Breast epithelium (tissue), 3 donors: Measurements from ENCODE around the gene ATP10B.
"Not testable (repeated sequence)": the region's sequence is repeated elsewhere in the genome, so short reads cannot be mapped to it uniquely, and the experiment has no call there.

Experiments
- POLR2A ChIP-seq: fragments of 450-650 bp; IDR thresholded peaks from one replicate; pipeline ENCODE4 v1.6.1; 2016; ENCODE audit warnings: antibody characterized with exemption, mild to moderate bottlenecking, moderate library complexity
- TF ChIP-seq, protein P1 (sequence below), 3 donors: fragments of 450-650 bp; IDR thresholded peaks; one replicate each; pipeline ENCODE4 v1.5.1; 2016 to 2017; ENCODE audit warnings: antibody characterized with exemption in 3 of 3, mild to moderate bottlenecking in 3 of 3, moderate library complexity in 3 of 3

DNA sequence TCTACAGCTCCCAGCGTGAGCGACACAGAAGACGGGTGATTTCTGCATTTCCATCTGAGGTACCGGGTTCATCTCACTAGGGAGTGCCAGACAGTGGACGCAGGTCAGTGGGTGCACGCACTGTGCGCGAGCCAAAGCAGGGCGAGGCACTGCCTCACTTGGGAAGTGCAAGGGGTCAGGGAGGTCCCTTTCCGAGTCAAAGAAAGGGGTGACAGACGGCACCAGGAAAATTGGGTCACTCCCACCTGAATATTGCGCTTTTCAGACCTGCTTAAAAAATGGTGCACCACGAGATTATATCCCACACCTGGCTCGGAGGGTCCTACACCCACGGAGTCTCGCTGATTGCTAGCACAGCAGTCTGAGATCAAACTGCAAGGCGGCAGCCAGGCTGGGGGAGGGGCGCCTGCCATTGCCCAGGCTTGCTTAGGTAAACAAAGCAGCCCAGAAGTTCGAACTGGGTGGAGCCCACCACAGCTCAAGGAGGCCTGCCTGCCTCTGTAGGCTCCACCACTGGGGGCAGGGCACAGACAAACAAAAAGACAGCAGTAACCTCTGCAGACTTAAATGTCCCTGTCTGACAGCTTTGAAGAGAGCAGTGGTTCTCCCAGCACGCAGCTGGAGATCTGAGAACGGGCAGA is 21.7 kb upstream of the ATP10B start:
- TF ChIP-seq, protein P1, sequence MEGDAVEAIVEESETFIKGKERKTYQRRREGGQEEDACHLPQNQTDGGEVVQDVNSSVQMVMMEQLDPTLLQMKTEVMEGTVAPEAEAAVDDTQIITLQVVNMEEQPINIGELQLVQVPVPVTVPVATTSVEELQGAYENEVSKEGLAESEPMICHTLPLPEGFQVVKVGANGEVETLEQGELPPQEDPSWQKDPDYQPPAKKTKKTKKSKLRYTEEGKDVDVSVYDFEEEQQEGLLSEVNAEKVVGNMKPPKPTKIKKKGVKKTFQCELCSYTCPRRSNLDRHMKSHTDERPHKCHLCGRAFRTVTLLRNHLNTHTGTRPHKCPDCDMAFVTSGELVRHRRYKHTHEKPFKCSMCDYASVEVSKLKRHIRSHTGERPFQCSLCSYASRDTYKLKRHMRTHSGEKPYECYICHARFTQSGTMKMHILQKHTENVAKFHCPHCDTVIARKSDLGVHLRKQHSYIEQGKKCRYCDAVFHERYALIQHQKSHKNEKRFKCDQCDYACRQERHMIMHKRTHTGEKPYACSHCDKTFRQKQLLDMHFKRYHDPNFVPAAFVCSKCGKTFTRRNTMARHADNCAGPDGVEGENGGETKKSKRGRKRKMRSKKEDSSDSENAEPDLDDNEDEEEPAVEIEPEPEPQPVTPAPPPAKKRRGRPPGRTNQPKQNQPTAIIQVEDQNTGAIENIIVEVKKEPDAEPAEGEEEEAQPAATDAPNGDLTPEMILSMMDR (IDR thresholded peaks at IDR 0.05) = not testable (repeated sequence)
- not testable (repeated sequence) for TF ChIP-seq POLR2A
